ENCODE data around the gene COL4A3.
A peak's percentile ranks its signal among the peaks of the same experiment; 100 is the strongest.

The COL4A3 gene

GRCh38 chr2:227153307-227153706, 11.1 kb upstream of the COL4A3 start:
- TF ChIP-seq, protein P1, sequence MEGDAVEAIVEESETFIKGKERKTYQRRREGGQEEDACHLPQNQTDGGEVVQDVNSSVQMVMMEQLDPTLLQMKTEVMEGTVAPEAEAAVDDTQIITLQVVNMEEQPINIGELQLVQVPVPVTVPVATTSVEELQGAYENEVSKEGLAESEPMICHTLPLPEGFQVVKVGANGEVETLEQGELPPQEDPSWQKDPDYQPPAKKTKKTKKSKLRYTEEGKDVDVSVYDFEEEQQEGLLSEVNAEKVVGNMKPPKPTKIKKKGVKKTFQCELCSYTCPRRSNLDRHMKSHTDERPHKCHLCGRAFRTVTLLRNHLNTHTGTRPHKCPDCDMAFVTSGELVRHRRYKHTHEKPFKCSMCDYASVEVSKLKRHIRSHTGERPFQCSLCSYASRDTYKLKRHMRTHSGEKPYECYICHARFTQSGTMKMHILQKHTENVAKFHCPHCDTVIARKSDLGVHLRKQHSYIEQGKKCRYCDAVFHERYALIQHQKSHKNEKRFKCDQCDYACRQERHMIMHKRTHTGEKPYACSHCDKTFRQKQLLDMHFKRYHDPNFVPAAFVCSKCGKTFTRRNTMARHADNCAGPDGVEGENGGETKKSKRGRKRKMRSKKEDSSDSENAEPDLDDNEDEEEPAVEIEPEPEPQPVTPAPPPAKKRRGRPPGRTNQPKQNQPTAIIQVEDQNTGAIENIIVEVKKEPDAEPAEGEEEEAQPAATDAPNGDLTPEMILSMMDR (IDR thresholded peaks at IDR 0.05; ENCODE audit: low read depth, low read length): no peak
- DNase-seq (ENCODE audit: low read depth in 2 of 2): peak in 1 of 2 donors; percentile 53
- no peak overlapping the region for H3K4me3 ChIP-seq (replicated peaks in 1 of 2; ENCODE audit: low read depth in 2 of 2, low read length in 2 of 2)

GRCh38 chr2:227153758-227154486, 10.5 kb upstream of the COL4A3 start:
- H3K4me3 ChIP-seq (replicated peaks in 1 of 2; ENCODE audit: low read depth in 2 of 2, low read length in 2 of 2): no peak overlapping the region
- DNase-seq (ENCODE audit: low read depth in 2 of 2): peak in 1 of 2 donors; percentile 80
- TF ChIP-seq, protein P1 (IDR thresholded peaks at IDR 0.05; ENCODE audit: low read depth, low read length): no peak

- peak; percentile 73 to 88 for DNase-seq (ENCODE audit: low read depth in 2 of 2)
- TF ChIP-seq, protein P1 (IDR thresholded peaks at IDR 0.05; ENCODE audit: low read depth, low read length): no peak
- H3K4me3 ChIP-seq (replicated peaks in 1 of 2; ENCODE audit: low read depth in 2 of 2, low read length in 2 of 2): no peak overlapping the region
Observed at GRCh38 chr2:227154986-227155774, 9.2 kb upstream of the COL4A3 start.

DNA sequence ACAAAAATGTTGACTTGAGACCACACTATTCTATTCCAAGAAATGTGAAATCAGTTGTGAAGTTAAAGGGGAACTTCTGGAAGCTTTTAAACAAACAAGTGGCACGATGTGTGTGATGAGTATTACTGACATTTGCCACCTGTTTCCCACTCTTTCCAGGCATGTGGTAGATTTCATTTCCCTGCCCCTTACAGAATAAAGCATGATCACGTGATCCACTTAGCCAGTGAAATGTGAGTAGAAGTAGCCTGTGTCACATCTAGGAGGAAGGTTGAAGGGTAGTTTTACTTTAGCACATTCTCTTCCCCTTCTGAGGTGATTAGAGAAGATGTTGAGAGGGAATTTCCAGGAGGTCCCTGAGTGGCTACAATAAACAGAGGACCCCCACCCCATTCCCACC, 4.3 kb upstream of the COL4A3 start:
- TF ChIP-seq, protein P1 (IDR thresholded peaks at IDR 0.05; ENCODE audit: low read depth, low read length): no peak
- no peak overlapping the region for H3K4me3 ChIP-seq (replicated peaks in 1 of 2; ENCODE audit: low read depth in 2 of 2, low read length in 2 of 2)
- DNase-seq (ENCODE audit: low read depth in 2 of 2): no peak

DNA sequence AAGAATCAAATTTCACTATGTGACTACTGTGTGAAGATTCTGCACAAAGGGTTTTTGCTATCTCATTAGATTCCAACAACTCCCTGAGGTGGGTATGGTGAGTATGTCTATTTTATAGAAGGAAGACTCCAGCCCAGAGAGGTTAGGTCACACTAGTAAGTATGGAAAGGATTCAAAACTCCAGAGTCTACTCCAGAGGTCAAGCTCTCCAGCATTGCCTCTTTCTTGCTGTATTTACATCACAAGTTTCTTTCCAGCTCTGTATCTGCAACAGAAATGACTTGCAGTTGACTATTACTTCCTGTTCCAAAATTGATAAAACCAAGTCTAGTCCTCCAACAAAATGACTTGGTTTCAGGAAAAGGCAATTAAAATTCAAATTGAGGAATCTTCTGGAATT, 2.5 kb upstream of the COL4A3 start:
- peak in 1 of 2 donors; percentile 31 for DNase-seq (ENCODE audit: low read depth in 2 of 2)
- TF ChIP-seq, protein P1 (IDR thresholded peaks at IDR 0.05; ENCODE audit: low read depth, low read length): no peak
- no peak overlapping the region for H3K4me3 ChIP-seq (replicated peaks in 1 of 2; ENCODE audit: low read depth in 2 of 2, low read length in 2 of 2)

DNA sequence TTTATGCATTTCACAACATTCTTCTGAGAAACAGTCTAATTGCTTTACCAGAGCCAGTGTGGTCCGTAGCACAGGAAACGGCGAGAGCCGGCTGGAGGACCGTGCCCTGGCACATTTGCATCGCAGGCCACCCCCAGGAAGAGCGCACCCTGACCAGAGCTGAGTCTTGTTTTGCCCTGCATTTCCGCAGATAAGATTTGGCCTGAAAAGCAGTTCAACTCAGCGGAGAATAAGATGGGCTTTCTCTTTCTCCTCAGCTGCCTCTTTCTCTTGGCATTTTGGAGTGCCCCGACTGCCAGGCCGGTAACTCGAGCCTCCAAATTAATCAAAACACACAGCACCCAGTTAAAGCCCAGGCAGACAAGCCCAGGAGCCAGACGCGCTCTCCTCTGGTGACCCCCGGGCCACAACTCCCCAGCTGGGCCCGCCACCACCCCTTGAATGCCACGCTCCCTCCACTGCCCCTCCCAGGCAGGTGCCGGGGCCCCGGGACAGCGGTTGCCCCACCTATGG, 883 bp upstream of the COL4A3 start:
- peak in 1 of 2 donors; percentile 10 for DNase-seq (ENCODE audit: low read depth in 2 of 2)
- H3K4me3 ChIP-seq (replicated peaks in 1 of 2; ENCODE audit: low read depth in 2 of 2, low read length in 2 of 2): peak overlapping the region; percentile 55 to 63
- TF ChIP-seq, protein P1 (IDR thresholded peaks at IDR 0.05; ENCODE audit: low read depth, low read length): no peak
